A673 (cell line): ENCODE measurements around the gene ZNF232. TPM values are rescaled to one million over a fixed set of nuclear protein-coding genes. Genes with fewer than 3 reads are reported as not detected.
"Not testable (repeated sequence)": the region's sequence is repeated elsewhere in the genome, so short reads cannot be mapped to it uniquely, and the experiment has no call there.

Experiments used
- BruUV-seq: library from RNA; stranded (reverse); fragments of 400-500 nt; replicated peaks from 2 replicates; lab custom pipeline; 2021; lab: Mats Ljungman, UMichigan
- CTCF ChIA-PET: fragments of 300-600 bp; sonication (Branson Sonifier 250); formaldehyde crosslinking; loops from one replicate; lab custom pipeline; 2022; ENCODE audit warnings: antibody characterized with exemption; lab: Charles Lee
- POLR2A ChIA-PET: fragments of 300-600 bp; sonication (Branson Sonifier 250); formaldehyde crosslinking; loops from one replicate; lab custom pipeline; 2022; ENCODE audit warnings: antibody characterized with exemption; ENCODE audit not compliant: low non-redundant PET; lab: Charles Lee
- DNase-seq: peaks from one replicate; pipeline ENCODE4 v3.0.0-alpha.2; 2015; ENCODE audit warnings: low spot score
- H3K27ac ChIP-seq: fragments of 200-600 bp; sonication (generic); 2 replicates; pipeline ENCODE4 v1.5.1; 2016; ENCODE audit warnings: mixed run types, low read depth, mild to moderate bottlenecking, mixed read lengths, antibody characterized with exemption, low read length; ENCODE audit not compliant: poor library complexity, severe bottlenecking
- H3K27me3 ChIP-seq: fragments of 200-600 bp; sonication (generic); replicated peaks from 2 replicates; pipeline ENCODE4 v1.6.1; 2017; ENCODE audit warnings: mixed run types, low read depth, mild to moderate bottlenecking, mixed read lengths, antibody characterized with exemption, low read length; ENCODE audit not compliant: insufficient read depth, poor library complexity
- H3K36me3 ChIP-seq: fragments of 200-600 bp; sonication (generic); 2 replicates; pipeline ENCODE4 v1.6.1; 2016; ENCODE audit warnings: mixed run types, mild to moderate bottlenecking, mixed read lengths, antibody characterized with exemption, low read length; ENCODE audit not compliant: insufficient read depth, poor library complexity, severe bottlenecking
- H3K4me1 ChIP-seq: fragments of 200-600 bp; sonication (generic); 2 replicates; pipeline ENCODE4 v1.6.1; 2017; ENCODE audit warnings: mixed run types, mild to moderate bottlenecking, mixed read lengths, antibody characterized with exemption, low read length; ENCODE audit not compliant: insufficient read depth, poor library complexity, severe bottlenecking
- H3K4me3 ChIP-seq: fragments of 200-600 bp; sonication (generic); 2 replicates; pipeline ENCODE4 v1.5.1; 2016; ENCODE audit warnings: low read depth, mixed run types, mild to moderate bottlenecking, mixed read lengths, low read length; ENCODE audit not compliant: poor library complexity, severe bottlenecking
- H3K9me3 ChIP-seq: fragments of 200-600 bp; sonication (generic); 2 replicates; pipeline ENCODE4 v1.6.1; 2016; ENCODE audit warnings: mixed run types, low read depth, mild to moderate bottlenecking, mixed read lengths, antibody characterized with exemption, low read length; ENCODE audit not compliant: poor library complexity, severe bottlenecking
- CTCF ChIP-seq: fragments of 300-800, 200-600 bp; sonication (generic); conservative IDR thresholded peaks from 2 replicates; pipeline ENCODE4 v1.5.1; 2017; ENCODE audit warnings: low read depth, mild to moderate bottlenecking, antibody characterized with exemption, low read length, moderate library complexity, mixed read lengths
- EZH2 ChIP-seq: fragments of 200-600 bp; sonication (generic); IDR thresholded peaks from 2 replicates; pipeline ENCODE4 v1.6.1; 2017; ENCODE audit warnings: borderline replicate concordance, low read depth, mild to moderate bottlenecking, mixed read lengths, antibody characterized with exemption, low read length; ENCODE audit not compliant: poor library complexity, severe bottlenecking
- intact Hi-C: fragments of 100-400 bp; cut with micrococcal nuclease; formaldehyde crosslinking; loops from one replicate; pipeline ENCODE4 v1.10.0; 2022; ENCODE audit not compliant: unreplicated experiment
- total RNA-seq: library from RNA; stranded (reverse); gene quantifications from 2 replicates; pipeline ENCODE4 v1.2.3, GENCODE V29; 2021

ZNF232 gene
- total RNA-seq, 1 experiment from 2014 or later: 28.1 TPM

DNA sequence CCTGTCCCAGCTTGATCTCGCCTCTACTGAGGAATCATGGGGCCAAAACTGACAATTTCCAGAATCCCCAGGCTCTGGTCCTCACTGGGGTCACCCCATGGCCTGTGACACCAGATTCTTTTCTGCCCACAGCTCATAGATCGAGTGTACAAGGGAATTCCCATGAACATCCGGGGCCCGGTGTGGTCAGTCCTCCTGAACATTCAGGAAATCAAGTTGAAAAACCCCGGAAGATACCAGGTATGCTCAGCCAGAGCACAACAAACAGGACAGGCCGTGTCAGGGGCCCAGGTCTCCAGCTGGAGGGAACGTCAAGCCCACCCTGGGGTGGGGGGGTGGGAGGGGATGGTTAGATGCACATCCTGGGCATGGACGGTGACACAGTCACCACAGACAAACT is 21.6 kb upstream of the ZNF232 start:
- Histone ChIP-seq H3K27ac (no peak overlapping the region), H3K36me3 (no peaks in the 10 kb centered on the region), H3K4me1 (no peaks in the 10 kb centered on the region), H3K4me3 (no peak overlapping the region), H3K9me3 (no peaks in the 10 kb centered on the region), H3K27me3 (no peaks in the 10 kb centered on the region)
- intact Hi-C loops: no loop called here
- TF ChIP-seq CTCF (no peak), EZH2 (no peak)
- DNase-seq: no peak
- BruUV-seq: no TSS peak
- ChIA-PET POLR2A (no interaction called here), CTCF (no interaction called here)

DNA sequence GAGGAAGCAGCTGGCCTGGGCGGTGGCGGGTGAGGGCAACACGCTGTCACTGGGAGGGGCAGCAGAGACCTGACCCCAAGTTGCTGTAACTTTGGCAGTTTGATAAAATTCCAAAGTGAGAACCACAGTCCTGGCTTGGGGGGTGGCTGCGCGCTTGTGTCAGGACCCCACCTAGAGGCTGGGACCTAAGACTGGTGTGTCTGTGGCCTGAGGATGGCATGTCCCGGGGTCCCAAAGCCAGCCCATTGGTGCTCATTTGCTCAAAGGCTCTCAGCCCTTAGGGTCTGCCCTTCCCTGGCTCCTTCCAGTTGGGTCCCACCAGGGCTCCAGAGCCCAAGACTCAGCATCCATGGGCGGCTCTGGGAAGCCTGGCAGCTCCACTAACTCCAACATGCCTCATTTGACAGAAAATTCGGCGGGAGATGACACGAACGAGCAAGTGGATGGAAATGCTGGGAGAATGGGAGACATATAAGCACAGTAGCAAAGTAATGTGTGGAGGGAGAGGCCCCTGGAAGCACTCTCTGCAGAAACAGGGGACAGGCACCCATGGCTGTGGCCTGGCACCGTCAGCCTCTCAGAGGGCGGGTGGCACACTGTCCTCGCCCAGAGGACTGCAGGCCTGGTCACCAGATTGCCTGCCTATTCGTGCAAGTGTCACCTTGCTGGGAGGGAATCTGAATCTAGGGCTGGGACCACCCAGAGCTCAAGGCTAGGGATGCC is 21.0 kb upstream of the ZNF232 start:
- DNase-seq, H3K36me3 ChIP-seq, H3K9me3 ChIP-seq, H3K27me3 ChIP-seq, H3K4me1 ChIP-seq, CTCF ChIA-PET, H3K27ac ChIP-seq, intact Hi-C loops, POLR2A ChIA-PET, H3K4me3 ChIP-seq, BruUV-seq: not testable (repeated sequence)

GRCh38 chr17:5131799-5132502 is 20.3 kb upstream of the ZNF232 start:
- intact Hi-C loops, DNase-seq, H3K9me3 ChIP-seq, CTCF ChIA-PET, H3K36me3 ChIP-seq, POLR2A ChIA-PET, H3K27me3 ChIP-seq, H3K27ac ChIP-seq, H3K4me1 ChIP-seq, BruUV-seq, H3K4me3 ChIP-seq: not testable (repeated sequence)

- TF ChIP-seq CTCF: no peak
- Histone ChIP-seq H3K36me3 (no peaks in the 10 kb centered on the region), H3K27me3 (no peaks in the 10 kb centered on the region), H3K4me1 (no peaks in the 10 kb centered on the region), H3K4me3 (no peak overlapping the region), H3K9me3 (no peaks in the 10 kb centered on the region), H3K27ac (no peak overlapping the region)
- intact Hi-C loops: no loop called here
- CTCF ChIA-PET: no interaction called here
- no peak for DNase-seq
- no TSS peak for BruUV-seq
- POLR2A ChIA-PET: no interaction called here
Measured at GRCh38 chr17:5131146-5131715, 19.6 kb upstream of the ZNF232 start.

GRCh38 chr17:5130687-5131086 is 19.0 kb upstream of the ZNF232 start:
- DNase-seq, H3K27me3 ChIP-seq, intact Hi-C loops, H3K4me3 ChIP-seq, POLR2A ChIA-PET, CTCF ChIA-PET, H3K36me3 ChIP-seq, H3K9me3 ChIP-seq, H3K27ac ChIP-seq, BruUV-seq, H3K4me1 ChIP-seq: not testable (repeated sequence)

- H3K27ac ChIP-seq, H3K4me1 ChIP-seq, intact Hi-C loops, H3K36me3 ChIP-seq, H3K27me3 ChIP-seq, BruUV-seq, H3K4me3 ChIP-seq, DNase-seq, H3K9me3 ChIP-seq, CTCF ChIA-PET, POLR2A ChIA-PET: not testable (repeated sequence)
Measured at GRCh38 chr17:5130261-5130660, 18.6 kb upstream of the ZNF232 start.
